K562 (cell line): Measurements from ENCODE around the gene SLC22A23. TPM values are rescaled to one million over a fixed set of nuclear protein-coding genes. Genes with fewer than 3 reads are reported as not detected.

Source experiments
- KLF16 ChIP-seq: IDR thresholded peaks from 2 replicates; pipeline ENCODE4 v1.6.1; 2016; ENCODE audit warnings: antibody characterized with exemption
- MAFG ChIP-seq: fragments of 450-650 bp; conservative IDR thresholded peaks from 2 replicates; pipeline ENCODE4 v1.6.1; 2016; ENCODE audit warnings: missing genetic modification characterization, missing compliant biosample characterization
- MXI1 ChIP-seq: IDR thresholded peaks from 2 replicates; pipeline ENCODE4 v1.6.1; 2011; ENCODE audit warnings: low read depth, mild to moderate bottlenecking, improper control_type of control experiment, low read length
- POLR2AphosphoS5 ChIP-seq: IDR thresholded peaks from 2 replicates; pipeline ENCODE4 v1.6.1; 2011; ENCODE audit warnings: mild to moderate bottlenecking, low read depth, low read length, moderate library complexity; ENCODE audit not compliant: control insufficient read depth, insufficient read depth
- RBBP5 ChIP-seq: fragments of 200-600 bp; sonication (generic); IDR thresholded peaks from 2 replicates; pipeline ENCODE4 v1.6.1; 2012; ENCODE audit warnings: borderline replicate concordance, mild to moderate bottlenecking, low read length, control low read depth, inconsistent platforms; ENCODE audit not compliant: insufficient read depth, poor library complexity, severe bottlenecking
- SIRT6 ChIP-seq: IDR thresholded peaks from one replicate; pipeline ENCODE4 v1.6.1; 2012; ENCODE audit warnings: low read depth, mild to moderate bottlenecking, control low read depth, inconsistent platforms, low read length, moderate library complexity
- SRSF3 ChIP-seq: fragments of 200-400 bp; formaldehyde crosslinking; IDR thresholded peaks from 2 replicates; pipeline ENCODE4 v1.6.1; 2016; ENCODE audit warnings: mild to moderate bottlenecking, low read length, moderate library complexity; ENCODE audit not compliant: insufficient read depth
- THRAP3 ChIP-seq: fragments of 450-650 bp; IDR thresholded peaks from 2 replicates; pipeline ENCODE4 v1.6.1; 2016; ENCODE audit warnings: mild to moderate bottlenecking, inconsistent platforms, borderline replicate concordance
- TRIM25 ChIP-seq: fragments of 450-650 bp; IDR thresholded peaks from 2 replicates; pipeline ENCODE4 v1.7.0; 2016; ENCODE audit warnings: borderline replicate concordance
- ZBTB40 ChIP-seq, 2 experiments: fragments of 450-650 bp in 1 of 2; sonication (generic) in 1 of 2; formaldehyde crosslinking in 1 of 2; IDR thresholded peaks; 2 replicates each; pipeline versions ENCODE4 v1.7.1 to v1.9.0; 2016 to 2022; ENCODE audit warnings: inconsistent platforms in 1 of 2, mild to moderate bottlenecking in 1 of 2, missing genetic modification reagents in 1 of 2
- ZNF224 ChIP-seq: sonication (generic); formaldehyde crosslinking; IDR thresholded peaks from 2 replicates; pipeline ENCODE4 v1.8.0; 2022; ENCODE audit warnings: mild to moderate bottlenecking, missing genetic modification reagents
- polyA plus RNA-seq, 8 experiments: library from polyadenylated mRNA; depleted of rRNA in 4 of 8; stranded (reverse) in 5 of 8; unstranded in 3 of 8; fragments of >200 nt; fragmentation: Nextera tagmentation in 2 of 8; fragmentation: Illumina TruSeq in 1 of 8; extraction: Ambion mirVana in 2 of 8; extraction: Trizol in 1 of 8; gene quantifications; 2 replicates each; pipeline versions ENCODE4 v1.2.1 to v1.2.3, GENCODE V29; 2011 to 2014; ENCODE audit warnings: inconsistent platforms in 1 of 8, missing spikeins in 1 of 8
- total RNA-seq, 7 experiments: library from RNA; depleted of rRNA in 6 of 7; stranded (reverse); fragments of >200 nt in 6 of 7; fragmentation: Illumina TruSeq in 2 of 7; extraction: Trizol in 2 of 7; gene quantifications; 2 replicates each; pipeline versions ENCODE4 v1.2.1 to v1.2.3, GENCODE V29; 2011 to 2021; ENCODE audit warnings: low replicate concordance in 1 of 7
- TF ChIP-seq, protein P1 (sequence below): fragments of 250-450 bp; sonication (Bioruptor Pico); IDR thresholded peaks from 2 replicates; pipeline ENCODE4 v1.5.1; 2021; ENCODE audit warnings: mild to moderate bottlenecking
- TF ChIP-seq, protein P2 (sequence below): sonication (generic); formaldehyde crosslinking; IDR thresholded peaks from 2 replicates; pipeline ENCODE4 v1.9.0; 2022; ENCODE audit warnings: mild to moderate bottlenecking, missing genetic modification reagents

SLC22A23 gene
- total and polyA plus RNA-seq, 9 of the 15 experiments (the other 6 are each of a cell fraction or from before 2014, with no cell fraction given): 0.30 to 8.7 (median 2.5) TPM

DNA sequence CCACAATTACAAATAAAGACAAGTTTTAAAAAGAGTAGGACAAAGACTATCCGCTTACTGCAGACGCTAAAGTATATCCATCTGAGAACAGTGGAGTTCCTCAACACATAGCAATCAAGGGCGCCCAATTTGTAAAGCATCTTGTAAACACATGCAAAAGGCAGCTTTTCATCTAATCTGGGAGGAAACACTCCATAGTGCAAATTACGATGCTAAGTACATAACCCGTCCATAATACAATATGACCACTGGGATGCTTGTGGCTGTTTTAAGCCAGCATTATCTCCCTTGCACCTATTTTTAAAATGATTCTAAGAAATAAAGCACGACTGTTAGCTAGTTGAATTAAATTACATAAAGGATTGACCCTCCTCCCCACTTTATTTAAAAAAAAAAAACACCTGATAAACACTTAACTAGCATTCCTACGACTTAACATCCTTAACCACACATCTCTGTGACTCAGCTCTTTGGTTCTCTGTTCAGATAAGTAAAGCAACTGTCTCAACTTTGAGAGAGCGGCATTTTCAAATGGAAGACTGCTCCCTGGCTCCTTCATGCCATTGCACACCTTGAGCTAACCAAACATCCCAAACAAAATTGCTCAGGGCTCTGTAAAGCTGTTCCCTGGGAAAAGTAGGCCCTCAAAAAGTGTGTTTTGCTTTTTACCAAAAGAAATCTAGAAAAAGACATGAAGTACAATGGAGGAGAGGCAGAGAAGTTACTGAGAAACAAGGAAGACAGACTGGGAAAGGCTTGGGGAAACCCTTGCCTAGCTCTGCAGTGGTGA, 14.2 kb downstream of the SLC22A23 start (continued):
- TF ChIP-seq ZBTB40 (IDR thresholded peaks at IDR 0.05): peak; percentile 53; the same call in 1 of the 2 replicates
- no peak for TF ChIP-seq ZBTB40 (CRISPR knock-in tag; IDR thresholded peaks at IDR 0.05)
- peak; percentile 30 for TF ChIP-seq RBBP5
- TF ChIP-seq MAFG: peak; percentile 91
- no peak for TF ChIP-seq SIRT6
- no peak for TF ChIP-seq MXI1
- no peak for TF ChIP-seq ZNF224
- TF ChIP-seq, protein P1, sequence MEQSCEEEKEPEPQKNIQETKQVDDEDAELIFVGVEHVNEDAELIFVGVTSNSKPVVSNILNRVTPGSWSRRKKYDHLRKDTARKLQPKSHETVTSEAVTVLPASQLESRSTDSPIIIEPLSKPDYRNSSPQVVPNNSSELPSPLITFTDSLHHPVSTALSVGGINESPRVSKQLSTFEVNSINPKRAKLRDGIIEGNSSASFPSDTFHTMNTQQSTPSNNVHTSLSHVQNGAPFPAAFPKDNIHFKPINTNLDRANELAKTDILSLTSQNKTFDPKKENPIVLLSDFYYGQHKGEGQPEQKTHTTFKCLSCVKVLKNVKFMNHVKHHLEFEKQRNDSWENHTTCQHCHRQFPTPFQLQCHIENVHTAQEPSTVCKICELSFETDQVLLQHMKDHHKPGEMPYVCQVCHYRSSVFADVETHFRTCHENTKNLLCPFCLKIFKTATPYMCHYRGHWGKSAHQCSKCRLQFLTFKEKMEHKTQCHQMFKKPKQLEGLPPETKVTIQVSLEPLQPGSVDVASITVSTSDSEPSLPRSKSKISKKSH: no peak
- TF ChIP-seq TRIM25: no peak
- TF ChIP-seq SRSF3: no peak
- TF ChIP-seq KLF16: no peak
- no peak for TF ChIP-seq POLR2AphosphoS5
- TF ChIP-seq, protein P2, sequence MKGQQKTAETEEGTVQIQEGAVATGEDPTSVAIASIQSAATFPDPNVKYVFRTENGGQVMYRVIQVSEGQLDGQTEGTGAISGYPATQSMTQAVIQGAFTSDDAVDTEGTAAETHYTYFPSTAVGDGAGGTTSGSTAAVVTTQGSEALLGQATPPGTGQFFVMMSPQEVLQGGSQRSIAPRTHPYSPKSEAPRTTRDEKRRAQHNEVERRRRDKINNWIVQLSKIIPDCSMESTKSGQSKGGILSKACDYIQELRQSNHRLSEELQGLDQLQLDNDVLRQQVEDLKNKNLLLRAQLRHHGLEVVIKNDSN: no peak
- no peak for TF ChIP-seq THRAP3
